Upper lobe of left lung (tissue), 4 donors: ENCODE measurements around the gene RASGEF1B.

Experiments used
- CTCF ChIP-seq, 6 experiments: fragments of 450-650 bp in 4 of 6; fragments of 200-600 bp in 2 of 6; sonication (generic) in 2 of 6; IDR thresholded peaks; one replicate each; pipeline ENCODE4 v1.5.1; 2016 to 2019; ENCODE audit warnings: antibody characterized with exemption in 6 of 6
- EP300 ChIP-seq, 4 donors: sonication (generic); formaldehyde crosslinking; IDR thresholded peaks; one replicate each; pipeline ENCODE4 v1.5.1; 2017; ENCODE audit warnings: antibody characterized with exemption in 4 of 4, control low read depth in 2 of 4
- POLR2AphosphoS5 ChIP-seq, 2 donors: sonication (generic); formaldehyde crosslinking; IDR thresholded peaks; one replicate each; pipeline ENCODE4 v1.5.1; 2017; ENCODE audit warnings: antibody characterized with exemption in 2 of 2

GRCh38 chr4:81432825-81433224 is 38.9 kb downstream of the RASGEF1B start:
- TF ChIP-seq CTCF (IDR thresholded peaks at IDR 0.05) (no peak), POLR2AphosphoS5 (IDR thresholded peaks at IDR 0.05) (no peak), EP300 (IDR thresholded peaks at IDR 0.05) (no peak)
